Kidney (tissue), 2 donors: ENCODE results near the gene HSPA6. TPM values are rescaled to one million over a fixed set of nuclear protein-coding genes. Genes with fewer than 3 reads are reported as not detected.

ENCODE experiments used
- polyA plus RNA-seq: library from polyadenylated mRNA; stranded (reverse); fragments of 350-450 nt; fragmentation: Illumina TruSeq; extraction: RNeasy Lipid Tissue Mini Kit (QIAGEN cat#74804); gene quantifications from one replicate; pipeline ENCODE4 v1.2.3, GENCODE V29; 2014; ENCODE audit warnings: low read depth, low replicate concordance; ENCODE audit not compliant: insufficient read depth
- total RNA-seq: library from RNA; stranded (reverse); fragmentation: NEBNext Ultra II Directional; extraction: Animal tissue kit (Norgen Biotek cat#: 25700); gene quantifications from one replicate; pipeline ENCODE4 v1.2.1, GENCODE V29; 2021
- donor health status: DM: yes; HTN: yes; CAD: no.

Gene HSPA6
- total and polyA plus RNA-seq, 2 donors from 2014 or later = 2.6 to 5.5 TPM

Other genes with a start within 250 kb of the HSPA6 start
- 4.1 TPM for gene MPZ, start 214.6 kb upstream of the HSPA6 start, total RNA-seq
- gene MPZ, start 214.6 kb upstream of the HSPA6 start, polyA plus RNA-seq = 3.0 TPM
- 209 TPM for gene SDHC, start 210.2 kb upstream of the HSPA6 start, total RNA-seq
- gene SDHC, start 210.2 kb upstream of the HSPA6 start, polyA plus RNA-seq = 390 TPM
- 3.4 TPM for gene CFAP126, start 156.7 kb upstream of the HSPA6 start, total RNA-seq
- gene CFAP126, start 156.7 kb upstream of the HSPA6 start, polyA plus RNA-seq = 2.5 TPM
- 47.4 TPM for gene FCGR2A, start 19.1 kb upstream of the HSPA6 start, total RNA-seq
- gene FCGR2A, start 19.1 kb upstream of the HSPA6 start, polyA plus RNA-seq = 13.1 TPM
- gene FCGR3A, start 25.3 kb downstream of the HSPA6 start, total RNA-seq = 41.7 TPM
- 12.2 TPM for gene FCGR3A, start 25.3 kb downstream of the HSPA6 start, polyA plus RNA-seq
- gene FCGR3B, start 106.6 kb downstream of the HSPA6 start, total RNA-seq = 4.3 TPM
- gene FCGR3B, start 106.6 kb downstream of the HSPA6 start, polyA plus RNA-seq = not detected
- 19.7 TPM for gene FCGR2B, start 138.6 kb downstream of the HSPA6 start, total RNA-seq
- gene FCGR2B, start 138.6 kb downstream of the HSPA6 start, polyA plus RNA-seq = 4.0 TPM
- 1.7 TPM for gene FCRLA, start 182.7 kb downstream of the HSPA6 start, total RNA-seq
- gene FCRLA, start 182.7 kb downstream of the HSPA6 start, polyA plus RNA-seq = not detected
- 2.3 TPM for gene FCRLB, start 197.0 kb downstream of the HSPA6 start, total RNA-seq
- gene FCRLB, start 197.0 kb downstream of the HSPA6 start, polyA plus RNA-seq = 2.8 TPM
- gene DUSP12, start 225.2 kb downstream of the HSPA6 start, total RNA-seq = 21.3 TPM
- gene DUSP12, start 225.2 kb downstream of the HSPA6 start, polyA plus RNA-seq = 17.9 TPM
- 35.6 TPM for gene ATF6, start 241.8 kb downstream of the HSPA6 start, total RNA-seq
- gene ATF6, start 241.8 kb downstream of the HSPA6 start, polyA plus RNA-seq = 11.5 TPM